ENCODE data around the gene B4GALT6. TPM values are rescaled to one million over a fixed set of nuclear protein-coding genes. Genes with fewer than 3 reads are reported as not detected.

B4GALT6 gene
- total and polyA plus RNA-seq, 2 donors (not counting 1 experiment from before 2014, with no cell fraction given): 1.7 TPM; not detected in 1

GRCh38 chr18:31587529-31587928 is 96.9 kb downstream of the B4GALT6 start:
- H3K4me1 ChIP-seq (ENCODE audit: control insufficient read depth in 2 of 2, insufficient read depth in 2 of 2, low read length in 2 of 2): no peaks in the 10 kb centered on the region
- H3K36me3 ChIP-seq (replicated peaks in 1 of 2; ENCODE audit: control extremely low read depth in 1 of 2, control insufficient read depth in 1 of 2, extremely low read depth in 1 of 2, insufficient read depth in 2 of 2, low read length in 1 of 2): no peaks in the 10 kb centered on the region
- Mint-ChIP-seq H3K4me3 (no peak overlapping the region), H3K9me3 (ENCODE audit: insufficient read depth) (no peaks in the 10 kb centered on the region), H3K4me1 (no peaks in the 10 kb centered on the region), H3K27ac (no peak overlapping the region), H3K27me3 (no peaks in the 10 kb centered on the region)
- H3K4me3 ChIP-seq (ENCODE audit: control extremely low read depth in 1 of 5, extremely low read depth in 1 of 5, insufficient read depth in 1 of 5, low read depth in 2 of 5, low read length in 4 of 5): no peak overlapping the region
- intact Hi-C loops (cut with micrococcal nuclease): no loop called here
- no peak for DNase-seq
- POLR2A ChIA-PET: no interaction called here
- no peak overlapping the region for H2AFZ ChIP-seq (ENCODE audit: insufficient read depth, low read depth, low read length, poor library complexity, severe bottlenecking)
- no peaks in the 10 kb centered on the region for H3K79me2 ChIP-seq (ENCODE audit: control insufficient read depth, insufficient read depth, low read length)
- H4K20me1 ChIP-seq (ENCODE audit: control insufficient read depth, insufficient read depth, low read length, poor library complexity, severe bottlenecking): no peaks in the 10 kb centered on the region
- 70% methylated on average over 3 of the region's 4 CpGs for WGBS (ENCODE audit: insufficient coverage)
- H3K9me3 ChIP-seq (ENCODE audit: control extremely low read depth in 1 of 3, control insufficient read depth in 2 of 3, insufficient read depth in 1 of 3, low read length in 2 of 3): no peaks in the 10 kb centered on the region
- no peak for ATAC-seq (ENCODE audit: low read depth)
- no peak overlapping the region for H3K9ac ChIP-seq (ENCODE audit: low read length)
- no peak overlapping the region for H3K4me2 ChIP-seq (replicated peaks; ENCODE audit: low read depth, low read length, poor library complexity, severe bottlenecking)
- TF ChIP-seq, protein P1, sequence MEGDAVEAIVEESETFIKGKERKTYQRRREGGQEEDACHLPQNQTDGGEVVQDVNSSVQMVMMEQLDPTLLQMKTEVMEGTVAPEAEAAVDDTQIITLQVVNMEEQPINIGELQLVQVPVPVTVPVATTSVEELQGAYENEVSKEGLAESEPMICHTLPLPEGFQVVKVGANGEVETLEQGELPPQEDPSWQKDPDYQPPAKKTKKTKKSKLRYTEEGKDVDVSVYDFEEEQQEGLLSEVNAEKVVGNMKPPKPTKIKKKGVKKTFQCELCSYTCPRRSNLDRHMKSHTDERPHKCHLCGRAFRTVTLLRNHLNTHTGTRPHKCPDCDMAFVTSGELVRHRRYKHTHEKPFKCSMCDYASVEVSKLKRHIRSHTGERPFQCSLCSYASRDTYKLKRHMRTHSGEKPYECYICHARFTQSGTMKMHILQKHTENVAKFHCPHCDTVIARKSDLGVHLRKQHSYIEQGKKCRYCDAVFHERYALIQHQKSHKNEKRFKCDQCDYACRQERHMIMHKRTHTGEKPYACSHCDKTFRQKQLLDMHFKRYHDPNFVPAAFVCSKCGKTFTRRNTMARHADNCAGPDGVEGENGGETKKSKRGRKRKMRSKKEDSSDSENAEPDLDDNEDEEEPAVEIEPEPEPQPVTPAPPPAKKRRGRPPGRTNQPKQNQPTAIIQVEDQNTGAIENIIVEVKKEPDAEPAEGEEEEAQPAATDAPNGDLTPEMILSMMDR (IDR thresholded peaks at IDR 0.05): no peak
- TF ChIP-seq EZH2 (IDR thresholded peaks at IDR 0.05; ENCODE audit: borderline replicate concordance, insufficient read depth, low read depth, low read length, poor library complexity, severe bottlenecking): no peak
- CTCF ChIA-PET: no interaction called here
- H3K27ac ChIP-seq (ENCODE audit: low read length in 2 of 2): no peak overlapping the region
- no peaks in the 10 kb centered on the region for H3K27me3 ChIP-seq (replicated peaks in 1 of 4; ENCODE audit: control extremely low read depth in 1 of 4, control insufficient read depth in 3 of 4, insufficient read depth in 4 of 4, low read length in 3 of 4)

DNA sequence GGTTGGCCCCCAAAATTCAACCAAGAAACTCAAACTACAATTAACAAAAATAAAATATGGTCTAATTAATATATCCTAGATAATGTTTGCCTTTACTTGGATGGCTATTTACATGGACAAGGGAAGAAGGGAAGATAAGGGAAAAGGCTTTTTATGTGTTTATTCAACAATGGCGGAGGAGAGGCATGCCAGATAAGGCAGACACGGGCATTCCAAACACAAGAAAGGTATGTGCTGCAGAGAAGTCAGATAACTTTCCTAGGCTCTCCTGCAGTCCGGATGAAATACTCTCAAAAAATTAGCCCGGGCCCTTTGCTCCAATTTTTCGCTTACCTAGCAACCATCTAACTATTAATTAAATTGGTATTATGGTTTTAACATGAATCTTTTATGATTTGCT is 97.8 kb downstream of the B4GALT6 start:
- Histone ChIP-seq H3K27ac (ENCODE audit: low read length in 2 of 2) (no peak overlapping the region), H3K36me3 (replicated peaks in 1 of 2; ENCODE audit: control extremely low read depth in 1 of 2, control insufficient read depth in 1 of 2, extremely low read depth in 1 of 2, insufficient read depth in 2 of 2, low read length in 1 of 2) (no peaks in the 10 kb centered on the region), H3K9ac (ENCODE audit: low read length) (no peak overlapping the region), H4K20me1 (ENCODE audit: control insufficient read depth, insufficient read depth, low read length, poor library complexity, severe bottlenecking) (no peaks in the 10 kb centered on the region), H3K79me2 (ENCODE audit: control insufficient read depth, insufficient read depth, low read length) (no peaks in the 10 kb centered on the region), H3K4me2 (replicated peaks; ENCODE audit: low read depth, low read length, poor library complexity, severe bottlenecking) (no peak overlapping the region), H3K4me1 (ENCODE audit: control insufficient read depth in 2 of 2, insufficient read depth in 2 of 2, low read length in 2 of 2) (no peaks in the 10 kb centered on the region), H3K9me3 (ENCODE audit: control extremely low read depth in 1 of 3, control insufficient read depth in 2 of 3, insufficient read depth in 1 of 3, low read length in 2 of 3) (no peaks in the 10 kb centered on the region), H3K4me3 (ENCODE audit: control extremely low read depth in 1 of 5, extremely low read depth in 1 of 5, insufficient read depth in 1 of 5, low read depth in 2 of 5, low read length in 4 of 5) (no peak overlapping the region), H3K27me3 (replicated peaks in 1 of 4; ENCODE audit: control extremely low read depth in 1 of 4, control insufficient read depth in 3 of 4, insufficient read depth in 4 of 4, low read length in 3 of 4) (no peaks in the 10 kb centered on the region), H2AFZ (ENCODE audit: insufficient read depth, low read depth, low read length, poor library complexity, severe bottlenecking) (no peak overlapping the region)
- no peak overlapping the region for H3K4me3 Mint-ChIP-seq
- no peaks in the 10 kb centered on the region for H3K27me3 Mint-ChIP-seq
- TF ChIP-seq, protein P1 (IDR thresholded peaks at IDR 0.05): no peak
- no peak for TF ChIP-seq EZH2 (IDR thresholded peaks at IDR 0.05; ENCODE audit: borderline replicate concordance, insufficient read depth, low read depth, low read length, poor library complexity, severe bottlenecking)
- no peak overlapping the region for H3K27ac Mint-ChIP-seq
- ATAC-seq (ENCODE audit: low read depth) (no peak), DNase-seq (no peak)
- intact Hi-C loops (cut with micrococcal nuclease): no loop called here
- ChIA-PET POLR2A (no interaction called here), CTCF (no interaction called here)
- H3K4me1 Mint-ChIP-seq: no peaks in the 10 kb centered on the region
- no CpG with 5 or more reads among the region's 5 CpGs for WGBS (ENCODE audit: insufficient coverage)
- H3K9me3 Mint-ChIP-seq (ENCODE audit: insufficient read depth): no peaks in the 10 kb centered on the region
